LNCaP clone FGC (cell line): ENCODE results near the gene TRPM2.
"Not testable (repeated sequence)": the region's sequence is repeated elsewhere in the genome, so short reads cannot be mapped to it uniquely, and the experiment has no call there.

Experiments
- DNase-seq: peaks from one replicate; pipeline ENCODE4 v3.0.0-alpha.2; 2011; ENCODE audit warnings: low read depth
- H3K4me3 ChIP-seq: 2 replicates; pipeline ENCODE4 v1.5.1; 2011; ENCODE audit warnings: mild to moderate bottlenecking, low read depth, low read length, control low read depth
- CTCF ChIP-seq: IDR thresholded peaks from 2 replicates; pipeline ENCODE4 v1.5.1; 2012; ENCODE audit warnings: mild to moderate bottlenecking; ENCODE audit not compliant: control insufficient read depth, insufficient read depth; ENCODE audit errors: extremely low read depth

The TRPM2 gene

DNA sequence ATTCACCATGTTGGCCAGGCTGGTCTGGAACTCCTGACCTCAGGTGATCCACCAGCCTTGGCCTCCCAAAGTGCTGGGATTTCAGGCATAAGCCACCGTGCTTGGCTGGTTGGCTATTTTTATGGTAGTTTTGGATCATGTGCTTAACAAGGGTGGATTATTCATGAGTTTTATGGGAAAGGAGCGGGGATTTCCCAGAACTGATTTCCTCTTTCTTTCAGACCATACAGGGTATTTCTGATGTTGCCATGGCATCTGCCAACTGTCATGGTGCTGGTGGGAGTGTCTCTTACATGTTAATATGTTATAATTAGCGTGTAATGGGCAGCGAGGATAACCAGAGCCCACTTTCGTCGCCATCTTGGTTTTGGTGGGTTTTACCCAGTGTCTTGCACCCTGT lies 3.2 kb downstream of the TRPM2 start:
- no peak for TF ChIP-seq CTCF
- no peak for DNase-seq
- H3K4me3 ChIP-seq: no peak overlapping the region

DNA sequence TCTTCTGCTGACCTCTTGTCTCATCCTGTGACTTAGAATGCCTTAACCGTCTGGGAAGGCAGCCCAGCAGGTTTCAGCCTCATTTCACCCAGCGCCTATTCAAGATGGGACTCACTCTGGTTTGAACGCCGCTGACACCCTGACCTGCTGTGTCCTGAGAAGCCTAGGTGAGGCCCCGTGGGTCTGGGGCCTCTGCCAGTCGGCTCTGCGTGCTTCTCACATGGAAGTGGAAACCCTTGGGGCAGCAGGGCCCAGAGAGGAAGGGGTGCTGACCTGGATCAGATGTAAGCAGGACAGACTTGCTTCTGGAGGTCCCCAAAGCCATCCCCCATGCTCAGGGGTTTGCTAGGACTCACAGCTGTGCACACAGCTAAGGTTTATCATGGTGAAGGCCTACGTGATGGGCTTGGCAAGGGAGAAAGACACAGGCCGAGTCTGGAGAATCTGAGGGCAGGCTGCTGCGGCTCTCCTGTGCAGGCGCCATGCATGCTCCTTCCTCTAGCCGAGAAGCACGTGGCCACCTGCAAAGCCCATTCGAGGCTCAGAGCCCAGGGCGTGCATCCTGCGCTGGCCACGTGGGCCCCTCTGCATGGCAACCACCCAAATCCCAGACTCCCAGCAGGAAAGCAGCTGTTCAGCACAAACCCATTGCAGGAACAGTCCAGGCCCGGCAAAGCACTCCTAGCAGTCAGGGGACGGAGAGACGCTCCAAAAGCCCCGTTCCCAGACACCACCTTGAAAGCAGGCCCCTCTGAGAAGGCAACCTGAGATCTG lies 3.8 kb downstream of the TRPM2 start:
- no peak overlapping the region for H3K4me3 ChIP-seq
- TF ChIP-seq CTCF: no peak
- DNase-seq: no peak

- DNase-seq: no peak
- no peak for TF ChIP-seq CTCF
- H3K4me3 ChIP-seq: no peak overlapping the region
Measured at GRCh38 chr21:44359396-44359795, 6.0 kb downstream of the TRPM2 start.

DNA sequence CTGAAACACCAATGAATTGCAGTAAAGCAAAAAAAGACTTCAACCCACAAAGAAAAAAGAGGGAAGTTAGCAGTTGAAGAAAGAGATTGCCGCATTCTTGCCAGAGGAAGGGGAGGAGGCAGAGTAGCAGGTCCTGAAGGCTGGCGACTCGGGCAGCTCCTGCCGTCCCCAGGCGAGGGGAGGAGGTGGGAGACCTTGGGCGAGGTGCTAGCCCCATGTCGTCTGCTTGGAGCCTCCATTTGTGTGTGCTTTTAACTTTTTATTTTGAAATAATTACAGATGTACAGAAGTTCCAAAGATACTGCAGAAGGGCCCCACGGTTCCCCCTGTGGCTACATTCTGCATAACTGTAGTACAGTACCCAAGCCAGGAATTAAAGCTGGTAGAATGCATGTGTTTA lies 6.7 kb downstream of the TRPM2 start:
- DNase-seq: no peak
- no peak for TF ChIP-seq CTCF
- H3K4me3 ChIP-seq: no peak overlapping the region

- not testable (repeated sequence) for DNase-seq, H3K4me3 ChIP-seq
Measured at GRCh38 chr21:44361903-44362302, 8.5 kb downstream of the TRPM2 start.

DNA sequence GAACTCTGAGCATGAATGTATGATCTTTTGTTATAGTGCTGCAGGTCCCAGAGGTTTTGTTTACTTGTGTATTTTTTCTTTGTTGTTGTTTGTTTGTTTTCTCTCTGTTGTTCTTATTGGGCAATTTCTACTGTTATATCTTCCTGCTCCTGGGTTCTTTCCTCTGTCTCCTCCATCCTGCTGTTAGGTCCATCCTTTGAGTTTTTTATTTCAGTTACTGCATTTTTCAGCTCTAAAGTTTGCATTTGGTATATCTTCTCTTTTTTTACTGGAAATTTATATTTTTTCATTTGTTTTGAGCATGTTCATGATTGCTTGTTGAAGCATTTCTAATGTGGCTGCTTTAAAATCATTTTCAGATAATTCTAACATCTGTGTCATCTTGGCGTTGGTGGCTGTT lies 9.9 kb downstream of the TRPM2 start:
- TF ChIP-seq CTCF: no peak
- DNase-seq: no peak
- no peak overlapping the region for H3K4me3 ChIP-seq

DNA sequence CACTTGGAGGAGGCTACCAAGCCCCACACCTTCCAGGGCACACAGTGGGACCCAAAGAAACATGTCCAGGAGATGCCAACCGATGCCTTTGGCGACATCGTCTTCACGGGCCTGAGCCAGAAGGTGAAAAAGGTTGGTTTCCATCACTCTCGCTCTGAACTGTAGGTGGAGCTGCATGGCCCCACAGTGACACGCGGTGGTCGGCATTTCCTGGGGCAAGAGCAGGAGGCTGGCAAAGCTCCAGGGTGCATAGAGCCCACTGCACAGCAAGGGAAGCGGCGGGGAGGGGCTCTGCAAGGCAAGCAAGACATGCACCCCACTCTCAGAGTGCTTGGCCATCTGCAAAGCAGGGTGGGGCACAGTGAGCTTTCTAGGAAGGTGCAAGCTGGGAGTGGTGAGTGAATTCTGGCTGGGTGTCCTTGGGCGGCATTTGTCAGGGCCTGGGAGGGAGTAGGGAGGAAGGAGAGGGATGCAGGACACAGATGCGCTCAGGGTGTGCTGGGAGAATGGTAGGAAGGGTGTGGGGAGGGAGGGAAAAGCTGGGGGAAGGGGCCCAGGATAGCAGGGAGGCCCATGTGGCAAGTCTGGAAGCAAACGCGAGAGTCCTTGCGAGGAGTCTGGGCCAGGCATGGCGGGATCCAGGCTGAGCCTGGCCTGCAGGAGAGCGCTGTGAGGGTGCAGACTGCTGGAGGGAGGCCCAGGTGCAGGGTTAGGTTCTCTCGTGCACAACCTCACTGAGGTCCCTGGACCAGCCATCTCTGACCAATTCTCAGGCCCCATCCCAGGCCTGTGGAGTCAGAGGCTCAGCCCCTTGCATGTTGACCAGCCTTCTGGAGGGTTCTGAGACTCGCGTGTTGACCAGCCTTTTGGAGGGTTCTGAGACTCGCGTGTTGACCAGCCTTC lies 11.0 kb downstream of the TRPM2 start:
- TF ChIP-seq CTCF: no peak
- no peak overlapping the region for H3K4me3 ChIP-seq
- DNase-seq: no peak
